Stimulated activated CD8-positive, alpha-beta memory T cell treated with anti-CD3 and anti-CD28 coated beads, Interleukin-2, amount 100 ng/mL, for 1 hour (primary cell): ENCODE results near the gene CFAP46.
"Not testable (repeated sequence)": the region's sequence is repeated elsewhere in the genome, so short reads cannot be mapped to it uniquely, and the experiment has no call there.

ENCODE experiments used
- DNase-seq, 2 donors: peaks; one replicate each; pipeline ENCODE4 v3.0.0-alpha.2; 2020; ENCODE audit warnings: low read depth in 2 of 2

Gene CFAP46

DNA sequence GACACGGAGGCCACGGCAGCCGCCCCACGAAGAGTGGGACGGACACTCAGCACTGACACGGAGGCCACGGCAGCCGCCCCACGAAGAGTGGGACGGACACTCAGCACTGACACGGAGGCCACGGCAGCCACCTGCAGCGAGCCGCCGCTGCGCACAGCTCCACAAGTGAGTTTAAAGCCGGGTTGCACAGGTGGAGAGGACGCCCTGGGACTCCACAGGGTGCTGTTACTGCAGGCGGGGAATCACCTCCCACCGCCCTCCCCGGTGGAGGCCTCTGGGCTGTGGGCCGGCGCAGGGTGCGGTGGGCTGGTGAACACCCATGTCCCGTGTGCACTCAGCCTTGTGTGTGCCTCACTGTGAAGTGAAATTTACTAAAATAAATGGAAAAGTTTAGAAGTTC, 169.6 kb downstream of the CFAP46 start:
- not testable (repeated sequence) for DNase-seq

DNA sequence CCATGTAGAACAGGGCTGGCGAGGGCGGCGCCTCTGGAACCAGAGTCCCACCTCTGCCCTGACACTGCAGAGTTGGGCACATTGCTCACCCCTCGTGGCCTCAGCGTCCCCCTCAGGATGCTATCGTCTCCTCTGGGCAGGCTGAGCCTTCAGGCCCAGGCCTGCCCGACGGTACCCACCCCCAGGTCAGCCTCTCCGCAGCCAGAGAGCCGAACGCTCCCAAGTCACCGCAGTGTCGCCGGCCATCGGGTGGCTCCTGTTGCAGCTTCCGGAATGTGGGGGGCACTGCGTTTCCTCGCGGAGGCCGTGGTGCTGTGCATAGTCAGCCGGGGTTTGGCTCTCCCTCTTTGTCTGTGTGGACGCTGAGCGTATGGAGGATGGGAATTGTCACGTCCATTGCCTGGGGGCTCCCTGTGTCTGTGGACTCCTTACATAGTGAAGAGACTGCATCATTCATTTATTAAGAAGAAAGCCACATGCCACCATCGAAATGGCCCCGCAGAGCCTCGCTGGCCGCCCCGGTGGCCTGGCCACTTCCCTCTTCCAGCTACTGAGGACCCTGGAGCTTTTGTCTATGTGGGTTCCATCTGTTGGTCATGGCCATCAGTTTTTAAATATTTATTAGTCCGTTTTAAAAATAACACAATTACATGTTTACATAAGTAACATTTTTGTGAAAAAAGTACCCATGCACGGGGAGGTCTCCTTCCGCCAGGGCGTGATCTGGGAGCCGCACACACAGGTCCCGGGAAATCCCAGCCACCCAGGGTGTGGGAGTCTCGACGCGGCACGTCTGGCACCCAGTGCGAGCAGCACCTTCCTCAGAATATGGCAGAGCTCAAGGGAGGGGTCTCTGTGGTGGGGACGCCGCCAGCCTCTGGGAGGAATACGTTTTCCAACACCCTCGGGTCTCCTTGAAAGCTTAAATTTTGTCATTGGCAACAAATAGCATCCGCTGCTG, 172.0 kb downstream of the CFAP46 start:
- no peak for DNase-seq

DNA sequence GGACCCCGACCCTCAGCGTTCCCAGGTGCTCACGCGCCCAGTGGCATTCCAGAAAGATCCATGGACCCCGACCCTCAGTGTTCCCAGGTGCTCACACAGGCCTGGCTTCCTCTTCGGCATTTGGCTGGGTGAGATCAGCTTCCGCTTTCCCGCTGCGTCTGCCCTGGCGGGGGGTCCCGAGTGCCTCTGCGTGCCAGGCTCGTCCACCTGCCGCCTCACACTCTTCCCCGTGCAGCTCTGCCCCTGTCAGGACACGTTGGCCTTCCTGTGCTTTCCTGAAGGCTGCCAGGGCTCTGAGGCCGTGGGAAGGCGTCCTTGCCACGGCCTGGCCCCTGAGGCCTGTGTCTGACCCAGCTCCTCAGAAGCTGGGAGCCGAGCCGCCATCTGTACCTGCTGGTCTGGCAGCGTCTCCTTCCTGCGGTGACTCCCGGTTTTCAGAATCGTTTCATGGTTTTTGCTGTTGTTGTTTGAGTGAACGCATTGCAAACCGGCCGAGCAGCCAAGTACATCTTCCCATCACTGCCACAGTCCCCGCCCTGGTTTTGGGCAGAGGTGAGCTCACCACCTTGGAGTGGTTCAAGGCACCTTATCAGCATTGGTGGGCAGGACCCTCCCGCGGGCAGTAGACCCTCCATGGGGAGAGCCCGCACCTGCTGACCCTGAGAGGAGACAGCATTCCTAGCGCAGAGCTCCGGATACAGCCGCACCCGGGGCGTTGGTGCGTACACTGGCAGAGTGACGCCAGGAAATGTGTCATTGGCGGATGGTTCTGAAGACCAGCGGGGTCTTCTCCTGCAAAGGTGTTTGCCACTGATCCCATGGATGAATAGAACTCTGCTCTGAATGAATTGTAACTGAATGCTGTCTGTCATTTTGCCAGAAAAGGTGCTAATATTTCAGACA, 173.8 kb downstream of the CFAP46 start:
- no peak for DNase-seq

DNA sequence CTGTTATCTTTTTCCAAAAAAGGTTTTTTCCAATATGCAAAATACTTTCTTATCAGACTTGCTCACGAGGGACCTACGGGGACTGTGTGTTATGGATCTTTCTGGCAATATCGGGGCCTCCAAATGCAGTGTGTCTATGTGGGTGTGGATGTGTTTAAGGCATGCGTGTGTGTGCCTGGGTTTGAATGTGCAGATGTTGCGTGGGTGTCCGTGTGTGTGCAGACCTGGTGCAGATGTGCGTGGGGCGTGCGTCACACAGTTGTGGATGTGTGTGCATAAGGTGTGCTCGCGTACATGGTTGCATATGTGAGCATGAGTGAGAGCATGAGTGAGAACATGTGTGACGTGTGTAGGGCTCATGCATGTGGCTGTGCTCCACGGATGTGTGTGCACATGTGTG, 176.1 kb downstream of the CFAP46 start:
- no peak for DNase-seq

DNA sequence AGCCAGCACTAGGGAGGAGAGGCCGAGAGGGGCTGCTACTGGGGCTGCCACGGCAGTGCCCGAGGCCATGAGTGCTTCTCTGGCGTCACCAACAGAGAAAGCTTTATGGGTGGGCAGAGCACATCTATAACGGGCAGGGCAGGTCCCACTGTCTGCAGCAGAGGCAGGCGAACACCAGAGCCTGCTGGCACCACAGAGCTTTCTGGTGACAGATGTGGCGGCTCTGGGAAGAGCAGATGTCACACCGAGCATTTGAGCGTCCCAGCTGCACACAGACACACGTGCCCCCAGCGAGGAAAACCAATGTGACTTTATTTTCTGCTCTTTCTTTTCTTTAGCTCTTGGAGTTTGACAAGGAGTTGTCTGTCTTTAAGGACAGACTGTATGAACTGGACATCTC, 176.9 kb downstream of the CFAP46 start:
- no peak for DNase-seq

DNA sequence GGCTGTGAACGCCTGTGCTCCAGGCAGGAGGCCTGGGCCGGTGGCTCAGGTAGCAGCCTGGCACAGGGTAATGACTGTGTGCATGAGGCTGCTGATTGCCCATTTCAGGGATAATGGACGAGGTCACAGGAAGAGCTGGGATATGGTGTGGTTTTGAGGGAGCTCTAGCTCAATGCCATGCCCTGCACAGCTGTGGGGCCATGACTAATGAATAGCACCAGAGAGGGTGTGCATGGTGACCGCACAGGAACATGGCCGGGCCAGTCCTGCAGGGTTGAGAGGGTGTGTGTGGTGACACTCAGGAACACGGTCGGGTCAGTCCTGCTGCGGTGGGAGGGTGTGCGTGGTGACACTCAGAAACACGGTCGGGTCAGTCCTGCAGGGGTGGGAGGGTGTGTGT, 178.3 kb downstream of the CFAP46 start:
- no peak for DNase-seq

DNA sequence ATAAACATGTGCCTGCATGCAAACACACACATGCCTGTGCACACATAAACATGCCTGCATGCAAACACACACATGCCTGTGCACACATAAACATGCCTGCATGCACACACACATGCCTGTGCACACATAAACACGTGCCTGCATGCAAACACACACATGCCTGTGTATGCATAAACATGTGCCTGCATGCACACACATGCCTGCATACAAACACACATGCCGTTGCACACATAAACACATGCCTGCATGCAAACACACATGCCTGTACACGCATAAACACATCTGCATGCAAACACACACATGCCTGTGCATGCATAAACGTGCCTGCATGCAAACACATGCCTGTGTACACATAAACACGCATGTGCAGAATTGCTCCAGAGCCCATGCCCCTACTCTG, 178.8 kb downstream of the CFAP46 start:
- DNase-seq, result no peak

DNA sequence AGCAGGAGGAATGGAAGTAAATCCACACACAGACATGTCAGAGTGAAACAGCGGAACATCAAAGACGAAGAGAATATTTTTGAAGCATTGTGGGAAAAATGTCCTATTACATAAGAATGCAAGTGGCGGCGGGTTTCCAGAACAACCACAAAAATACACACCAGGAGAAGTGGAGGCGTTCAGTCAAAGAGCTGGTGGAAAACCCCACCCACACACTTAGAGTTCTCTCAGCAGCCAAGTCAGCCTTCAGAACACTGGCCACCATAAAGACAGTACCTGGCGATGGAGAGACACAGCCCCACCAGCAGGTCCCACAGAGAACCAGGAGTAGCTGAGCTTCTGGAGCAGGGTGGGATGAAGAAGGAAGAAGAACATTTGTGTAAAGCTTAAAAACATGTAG, 180.1 kb downstream of the CFAP46 start:
- no peak for DNase-seq

DNA sequence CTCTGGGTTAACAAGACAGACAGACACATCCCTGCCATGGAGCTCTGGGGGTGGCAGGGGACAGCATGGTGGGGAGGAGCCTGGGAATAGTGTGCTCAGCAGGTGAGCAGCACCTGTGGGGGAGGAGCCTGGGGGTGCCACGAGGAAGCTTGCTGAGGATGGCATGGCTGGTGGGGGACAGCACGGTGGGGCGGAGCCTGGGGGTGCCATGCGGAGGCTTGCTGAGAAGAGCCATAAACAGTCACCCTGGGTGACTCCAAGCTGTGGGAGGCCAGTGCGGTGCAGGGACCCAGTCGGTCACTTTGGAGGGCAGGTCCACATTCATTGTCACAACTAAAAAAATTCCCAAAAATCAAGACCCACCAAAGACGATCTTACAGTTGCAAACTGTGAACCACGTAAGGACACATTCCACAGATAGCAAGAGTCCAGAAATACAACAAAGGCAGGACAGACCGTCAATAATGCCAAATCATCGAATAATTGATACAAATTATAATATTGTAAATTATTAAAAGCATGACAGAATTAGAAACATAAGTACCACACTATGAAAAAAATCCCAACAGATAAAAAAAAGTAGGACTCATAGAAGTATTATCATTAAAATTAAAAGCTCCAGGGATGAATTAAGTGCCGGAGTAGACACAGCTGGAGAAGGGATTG, 180.8 kb downstream of the CFAP46 start:
- DNase-seq, result no peak

DNA sequence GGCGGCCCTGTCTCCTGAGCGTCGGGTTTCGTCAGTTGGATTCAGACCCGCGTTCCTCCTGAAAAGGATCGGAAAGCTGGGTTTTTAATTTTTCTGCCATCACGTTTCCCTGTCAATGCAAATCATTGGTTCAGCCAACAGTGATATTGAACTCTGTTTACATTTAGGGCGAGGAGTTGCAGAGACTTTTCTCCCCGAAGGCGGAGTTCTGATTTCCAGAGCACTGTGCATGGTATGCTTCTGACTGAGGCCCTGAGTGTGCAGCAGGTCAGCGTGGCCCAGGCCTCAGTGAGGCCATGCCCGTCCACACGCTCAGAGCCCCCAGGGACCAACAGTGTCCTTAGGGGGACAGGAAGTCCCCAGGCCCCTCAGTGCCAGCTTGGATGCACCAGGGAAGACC, 183.5 kb downstream of the CFAP46 start:
- no peak for DNase-seq
